Astrocyte of the spinal cord (primary cell): ENCODE data around the gene PPP1R9A.

ENCODE experiments used
- DNase-seq: peaks from one replicate; pipeline ENCODE4 v3.0.0; 2011; ENCODE audit warnings: low read depth, low spot score
- H3K4me3 ChIP-seq: 2 replicates; pipeline ENCODE4 v1.5.1; 2011; ENCODE audit warnings: low read depth, mild to moderate bottlenecking, low read length, moderate library complexity
- in situ Hi-C: cut with HindIII; loops from 2 replicates; pipeline ENCODE4 v1.10.0; 2017; ENCODE audit warnings: low sequenced_read_pairs
- TF ChIP-seq, protein P1 (sequence below): IDR thresholded peaks from 2 replicates; pipeline ENCODE4 v1.5.1; 2012; ENCODE audit warnings: low read depth, mild to moderate bottlenecking, low read length, inconsistent platforms

The PPP1R9A gene

DNA sequence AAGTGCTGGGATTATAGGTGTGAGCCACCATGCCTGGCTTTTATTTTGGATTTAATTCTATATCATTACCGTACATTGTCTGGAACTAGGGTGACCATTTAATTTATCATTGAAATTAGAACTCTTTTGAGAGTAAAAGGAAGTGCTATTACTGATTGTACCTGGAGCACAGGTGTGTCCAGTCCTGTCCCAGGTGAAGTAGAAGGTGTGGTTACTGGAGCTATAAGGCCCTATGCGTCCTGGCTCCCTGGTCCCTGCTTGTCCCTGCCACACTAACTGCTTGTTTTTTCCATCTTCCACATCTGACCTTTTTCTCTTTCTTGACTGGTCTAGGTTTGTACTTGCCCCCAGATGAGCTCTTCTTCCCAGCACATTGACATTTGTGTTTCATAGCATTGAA is 147.0 kb downstream of the PPP1R9A start:
- in situ Hi-C loops, result no loop called here
- TF ChIP-seq, protein P1, sequence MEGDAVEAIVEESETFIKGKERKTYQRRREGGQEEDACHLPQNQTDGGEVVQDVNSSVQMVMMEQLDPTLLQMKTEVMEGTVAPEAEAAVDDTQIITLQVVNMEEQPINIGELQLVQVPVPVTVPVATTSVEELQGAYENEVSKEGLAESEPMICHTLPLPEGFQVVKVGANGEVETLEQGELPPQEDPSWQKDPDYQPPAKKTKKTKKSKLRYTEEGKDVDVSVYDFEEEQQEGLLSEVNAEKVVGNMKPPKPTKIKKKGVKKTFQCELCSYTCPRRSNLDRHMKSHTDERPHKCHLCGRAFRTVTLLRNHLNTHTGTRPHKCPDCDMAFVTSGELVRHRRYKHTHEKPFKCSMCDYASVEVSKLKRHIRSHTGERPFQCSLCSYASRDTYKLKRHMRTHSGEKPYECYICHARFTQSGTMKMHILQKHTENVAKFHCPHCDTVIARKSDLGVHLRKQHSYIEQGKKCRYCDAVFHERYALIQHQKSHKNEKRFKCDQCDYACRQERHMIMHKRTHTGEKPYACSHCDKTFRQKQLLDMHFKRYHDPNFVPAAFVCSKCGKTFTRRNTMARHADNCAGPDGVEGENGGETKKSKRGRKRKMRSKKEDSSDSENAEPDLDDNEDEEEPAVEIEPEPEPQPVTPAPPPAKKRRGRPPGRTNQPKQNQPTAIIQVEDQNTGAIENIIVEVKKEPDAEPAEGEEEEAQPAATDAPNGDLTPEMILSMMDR, result no peak
- no peak for DNase-seq
- no peak overlapping the region for H3K4me3 ChIP-seq

- no peak overlapping the region for H3K4me3 ChIP-seq
- in situ Hi-C loops, result no loop called here
- no peak for DNase-seq
- TF ChIP-seq, protein P1, result no peak
These were observed 147.9 kb downstream of the PPP1R9A start for GRCh38 chr7:95055295-95055694.

- TF ChIP-seq, protein P1, result no peak
- H3K4me3 ChIP-seq, result no peak overlapping the region
- no peak for DNase-seq
- in situ Hi-C loops, result no loop called here
These were observed 148.8 kb downstream of the PPP1R9A start for GRCh38 chr7:95056107-95056739.

- no peak overlapping the region for H3K4me3 ChIP-seq
- TF ChIP-seq, protein P1, result no peak
- DNase-seq, result no peak
- in situ Hi-C loops, result no loop called here
These were observed 149.5 kb downstream of the PPP1R9A start for GRCh38 chr7:95056901-95057300.

DNA sequence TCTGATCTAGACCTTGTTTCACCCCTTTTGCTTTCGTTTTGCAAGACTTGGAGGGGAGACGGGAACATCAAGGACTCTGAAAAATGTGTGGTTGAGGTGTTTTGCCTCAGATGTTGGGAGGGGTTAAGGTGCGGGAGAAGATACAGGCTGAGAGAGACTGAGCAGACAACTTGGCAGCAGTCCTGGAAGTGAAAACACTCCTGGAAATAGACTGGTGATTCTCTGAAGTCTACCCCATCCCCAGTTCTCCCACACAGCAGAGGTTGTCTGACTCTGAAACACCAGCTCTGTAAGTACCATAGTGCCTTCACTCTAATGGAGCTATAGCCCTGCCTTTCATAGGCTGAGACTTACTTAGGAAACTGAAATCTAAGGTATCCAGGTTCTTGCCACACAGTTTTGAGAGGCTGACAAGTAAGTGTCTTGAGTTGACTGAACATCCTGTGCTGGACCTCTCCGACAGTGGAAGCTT is 152.5 kb downstream of the PPP1R9A start:
- DNase-seq, result no peak
- in situ Hi-C loops, result no loop called here
- H3K4me3 ChIP-seq, result no peak overlapping the region
- TF ChIP-seq, protein P1, result no peak

GRCh38 chr7:95062901-95063300 is 155.5 kb downstream of the PPP1R9A start:
- DNase-seq, result no peak
- TF ChIP-seq, protein P1, result no peak
- H3K4me3 ChIP-seq, result no peak overlapping the region
- in situ Hi-C loops, result no loop called here
